ENCODE results near the gene ZNF77. TPM values are rescaled to one million over a fixed set of nuclear protein-coding genes. Genes with fewer than 3 reads are reported as not detected.
"Not testable (repeated sequence)": the region's sequence is repeated elsewhere in the genome, so short reads cannot be mapped to it uniquely, and the experiment has no call there.

ZNF77 gene
- total RNA-seq (2014; rRNA removed; shearing (Covaris generic)): 4.6 and 5.5 TPM in 2 replicates

GRCh38 chr19:2944775-2945574 is at the start of gene ZNF77:
Gene ZNF77, minus strand, starts transcription at chr19:2944971. Its CDS starts 131 bp downstream, at chr19:2944840.
- no peaks in the 10 kb centered on the region for H3K36me3 ChIP-seq (replicated peaks; ENCODE audit: control insufficient read depth, insufficient read depth, low read length)

GRCh38 chr19:2993579-2993978 is 48.8 kb upstream of the ZNF77 start:
- peak; percentile 69 for DNase-seq
- Histone ChIP-seq H3K36me3 (replicated peaks; ENCODE audit: control insufficient read depth, insufficient read depth, low read length) (no peaks in the 10 kb centered on the region), H3K27me3 (ENCODE audit: control insufficient read depth, insufficient read depth, low read length) (no peaks in the 10 kb centered on the region; the same call in 1 of the 2 replicates), H3K4me3 (ENCODE audit: insufficient read depth, low read depth, low read length) (no peak overlapping the region)

More at GRCh38 chr19:2944775-2945574, at the start of gene ZNF77:
- peak; percentile 100 for DNase-seq
- Histone ChIP-seq H3K4me3 (ENCODE audit: insufficient read depth, low read depth, low read length) (peak within 1 kb of the TSS; percentile 81), H3K27me3 (ENCODE audit: control insufficient read depth, insufficient read depth, low read length) (no peaks in the 10 kb centered on the region)

GRCh38 chr19:2992958-2993357 is 48.2 kb upstream of the ZNF77 start:
- no peak overlapping the region for H3K4me3 ChIP-seq (ENCODE audit: insufficient read depth, low read depth, low read length)
- no peaks in the 10 kb centered on the region for H3K36me3 ChIP-seq (replicated peaks; ENCODE audit: control insufficient read depth, insufficient read depth, low read length)
- DNase-seq: no peak
- no peaks in the 10 kb centered on the region; the same call in 1 of the 2 replicates for H3K27me3 ChIP-seq (ENCODE audit: control insufficient read depth, insufficient read depth, low read length)

GRCh38 chr19:2992333-2992732 is 47.6 kb upstream of the ZNF77 start:
- not testable (repeated sequence) for DNase-seq; H3K27me3 ChIP-seq (ENCODE audit: control insufficient read depth, insufficient read depth, low read length); H3K4me3 ChIP-seq (ENCODE audit: insufficient read depth, low read depth, low read length); H3K36me3 ChIP-seq (replicated peaks; ENCODE audit: control insufficient read depth, insufficient read depth, low read length)

GRCh38 chr19:2989236-2989946 is 44.6 kb upstream of the ZNF77 start:
- Histone ChIP-seq H3K4me3 (ENCODE audit: insufficient read depth, low read depth, low read length) (no peak overlapping the region), H3K36me3 (replicated peaks; ENCODE audit: control insufficient read depth, insufficient read depth, low read length) (no peaks in the 10 kb centered on the region), H3K27me3 (ENCODE audit: control insufficient read depth, insufficient read depth, low read length) (no peaks in the 10 kb centered on the region; the same call in 1 of the 2 replicates)
- DNase-seq: peak; percentile 32

GRCh38 chr19:2988568-2988967 is 43.8 kb upstream of the ZNF77 start:
- Histone ChIP-seq H3K27me3 (ENCODE audit: control insufficient read depth, insufficient read depth, low read length) (no peaks in the 10 kb centered on the region; the same call in 1 of the 2 replicates), H3K36me3 (replicated peaks; ENCODE audit: control insufficient read depth, insufficient read depth, low read length) (no peaks in the 10 kb centered on the region), H3K4me3 (ENCODE audit: insufficient read depth, low read depth, low read length) (no peak overlapping the region)
- no peak for DNase-seq

GRCh38 chr19:2987797-2988196 is 43.0 kb upstream of the ZNF77 start:
- DNase-seq: no peak
- H3K27me3 ChIP-seq (ENCODE audit: control insufficient read depth, insufficient read depth, low read length): no peaks in the 10 kb centered on the region; the same call in 1 of the 2 replicates
- no peak overlapping the region for H3K4me3 ChIP-seq (ENCODE audit: insufficient read depth, low read depth, low read length)
- H3K36me3 ChIP-seq (replicated peaks; ENCODE audit: control insufficient read depth, insufficient read depth, low read length): no peaks in the 10 kb centered on the region

GRCh38 chr19:2986951-2987524 is 42.3 kb upstream of the ZNF77 start:
- H3K27me3 ChIP-seq (ENCODE audit: control insufficient read depth, insufficient read depth, low read length): no peaks in the 10 kb centered on the region; the same call in 1 of the 2 replicates
- DNase-seq: peak; percentile 93
- no peak overlapping the region for H3K4me3 ChIP-seq (ENCODE audit: insufficient read depth, low read depth, low read length)
- H3K36me3 ChIP-seq (replicated peaks; ENCODE audit: control insufficient read depth, insufficient read depth, low read length): no peaks in the 10 kb centered on the region

GRCh38 chr19:2984215-2984528 is 39.4 kb upstream of the ZNF77 start:
- H3K4me3 ChIP-seq (ENCODE audit: insufficient read depth, low read depth, low read length): peak overlapping the region; percentile 29
- H3K36me3 ChIP-seq (replicated peaks; ENCODE audit: control insufficient read depth, insufficient read depth, low read length): no peaks in the 10 kb centered on the region
- DNase-seq: no peak
- H3K27me3 ChIP-seq (ENCODE audit: control insufficient read depth, insufficient read depth, low read length): no peaks in the 10 kb centered on the region

- DNase-seq: peak; percentile 95
- Histone ChIP-seq H3K4me3 (ENCODE audit: insufficient read depth, low read depth, low read length) (peak overlapping the region; percentile 29), H3K27me3 (ENCODE audit: control insufficient read depth, insufficient read depth, low read length) (no peaks in the 10 kb centered on the region), H3K36me3 (replicated peaks; ENCODE audit: control insufficient read depth, insufficient read depth, low read length) (no peaks in the 10 kb centered on the region)
These were observed 38.8 kb upstream of the ZNF77 start for GRCh38 chr19:2983351-2984214.

- Histone ChIP-seq H3K27me3 (ENCODE audit: control insufficient read depth, insufficient read depth, low read length) (no peaks in the 10 kb centered on the region), H3K4me3 (ENCODE audit: insufficient read depth, low read depth, low read length) (no peak overlapping the region), H3K36me3 (replicated peaks; ENCODE audit: control insufficient read depth, insufficient read depth, low read length) (no peaks in the 10 kb centered on the region)
- no peak for DNase-seq
These were observed 38.2 kb upstream of the ZNF77 start for GRCh38 chr19:2982983-2983350.

- no peak for DNase-seq
- no peaks in the 10 kb centered on the region for H3K27me3 ChIP-seq (ENCODE audit: control insufficient read depth, insufficient read depth, low read length)
- H3K4me3 ChIP-seq (ENCODE audit: insufficient read depth, low read depth, low read length): no peak overlapping the region
- H3K36me3 ChIP-seq (replicated peaks; ENCODE audit: control insufficient read depth, insufficient read depth, low read length): no peaks in the 10 kb centered on the region
These were observed 37.8 kb upstream of the ZNF77 start for GRCh38 chr19:2982561-2982960.

GRCh38 chr19:2981898-2982297 is 37.1 kb upstream of the ZNF77 start:
- DNase-seq: peak; percentile 26
- Histone ChIP-seq H3K4me3 (ENCODE audit: insufficient read depth, low read depth, low read length) (no peak overlapping the region), H3K27me3 (ENCODE audit: control insufficient read depth, insufficient read depth, low read length) (no peaks in the 10 kb centered on the region), H3K36me3 (replicated peaks; ENCODE audit: control insufficient read depth, insufficient read depth, low read length) (no peaks in the 10 kb centered on the region)

GRCh38 chr19:2978772-2979171 is 34.0 kb upstream of the ZNF77 start:
- Histone ChIP-seq H3K4me3 (ENCODE audit: insufficient read depth, low read depth, low read length) (no peak overlapping the region), H3K27me3 (ENCODE audit: control insufficient read depth, insufficient read depth, low read length) (peaks cover 2% of the 10 kb centered on the region; the same call in 1 of the 2 replicates), H3K36me3 (replicated peaks; ENCODE audit: control insufficient read depth, insufficient read depth, low read length) (no peaks in the 10 kb centered on the region)
- DNase-seq: no peak

All from H7 (cell line).